Glutamatergic neuron (in vitro differentiated cells): Measurements from ENCODE around the gene ZNF296. TPM values are rescaled to one million over a fixed set of nuclear protein-coding genes. Genes with fewer than 3 reads are reported as not detected.

Experiments
- DNase-seq: peaks from one replicate; pipeline ENCODE4 v3.0.0; 2022
- H3K27ac Mint-ChIP-seq: one replicate; pipeline ENCODE4 v1.8.0; 2020; ENCODE audit warnings: mild to moderate bottlenecking, mixed read lengths, inconsistent platforms; ENCODE audit not compliant: unreplicated experiment
- H3K27me3 Mint-ChIP-seq: one replicate; pipeline ENCODE4 v1.8.0; 2020; ENCODE audit warnings: mild to moderate bottlenecking, moderate library complexity, mixed read lengths, inconsistent platforms; ENCODE audit not compliant: unreplicated experiment
- H3K36me3 Mint-ChIP-seq: one replicate; pipeline ENCODE4 v1.8.0; 2020; ENCODE audit warnings: mild to moderate bottlenecking, mixed read lengths, inconsistent platforms; ENCODE audit not compliant: unreplicated experiment
- H3K4me1 Mint-ChIP-seq: one replicate; pipeline ENCODE4 v1.8.0; 2020; ENCODE audit warnings: mild to moderate bottlenecking, low read depth, mixed read lengths, inconsistent platforms; ENCODE audit not compliant: unreplicated experiment
- H3K4me3 Mint-ChIP-seq: one replicate; pipeline ENCODE4 v1.8.0; 2020; ENCODE audit warnings: mild to moderate bottlenecking, mixed read lengths, inconsistent platforms; ENCODE audit not compliant: unreplicated experiment
- H3K9me3 Mint-ChIP-seq: one replicate; pipeline ENCODE4 v1.8.0; 2020; ENCODE audit warnings: mild to moderate bottlenecking, moderate library complexity, mixed read lengths, inconsistent platforms; ENCODE audit not compliant: unreplicated experiment
- total RNA-seq: library from RNA; stranded (reverse); fragmentation: NEBNext Ultra II Directional; extraction: Animal tissue kit (Norgen Biotek cat#: 25700); gene quantifications from one replicate; pipeline ENCODE4 v1.2.1, GENCODE V29; 2021; ENCODE audit not compliant: unreplicated experiment
- TF ChIP-seq, protein P1 (sequence below): fragments of 200-600 bp; sonication (generic); IDR thresholded peaks from one replicate; pipeline ENCODE4 v1.5.0; 2021; ENCODE audit not compliant: partially characterized antibody, unreplicated experiment

Gene ZNF296
- total RNA-seq, 1 donor from 2014 or later, result 6.3 TPM

DNA sequence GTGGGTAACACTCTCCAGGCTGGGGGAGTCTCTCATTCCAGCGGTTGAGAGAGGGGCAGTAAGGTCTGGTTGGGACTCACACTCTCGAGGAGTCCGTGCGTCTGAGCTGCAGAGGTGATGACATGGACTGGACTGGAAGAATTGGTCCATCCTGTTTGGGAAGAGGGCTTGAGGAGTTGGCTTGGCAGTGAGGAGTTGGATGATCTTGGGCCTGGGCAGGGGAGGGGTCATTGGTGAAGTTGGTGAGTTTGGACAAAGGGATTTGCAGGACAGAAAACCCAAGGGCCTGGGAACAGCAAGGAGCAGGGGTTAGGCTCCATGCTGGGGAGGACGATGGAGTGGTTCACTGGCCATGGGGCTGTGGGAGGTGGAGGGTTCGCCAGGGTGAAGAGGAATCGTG, 20.4 kb upstream of the ZNF296 start:
- no peak for DNase-seq
- H3K36me3 Mint-ChIP-seq, result no peaks in the 10 kb centered on the region
- peaks cover 60% of the 10 kb centered on the region for H3K4me1 Mint-ChIP-seq
- TF ChIP-seq, protein P1, sequence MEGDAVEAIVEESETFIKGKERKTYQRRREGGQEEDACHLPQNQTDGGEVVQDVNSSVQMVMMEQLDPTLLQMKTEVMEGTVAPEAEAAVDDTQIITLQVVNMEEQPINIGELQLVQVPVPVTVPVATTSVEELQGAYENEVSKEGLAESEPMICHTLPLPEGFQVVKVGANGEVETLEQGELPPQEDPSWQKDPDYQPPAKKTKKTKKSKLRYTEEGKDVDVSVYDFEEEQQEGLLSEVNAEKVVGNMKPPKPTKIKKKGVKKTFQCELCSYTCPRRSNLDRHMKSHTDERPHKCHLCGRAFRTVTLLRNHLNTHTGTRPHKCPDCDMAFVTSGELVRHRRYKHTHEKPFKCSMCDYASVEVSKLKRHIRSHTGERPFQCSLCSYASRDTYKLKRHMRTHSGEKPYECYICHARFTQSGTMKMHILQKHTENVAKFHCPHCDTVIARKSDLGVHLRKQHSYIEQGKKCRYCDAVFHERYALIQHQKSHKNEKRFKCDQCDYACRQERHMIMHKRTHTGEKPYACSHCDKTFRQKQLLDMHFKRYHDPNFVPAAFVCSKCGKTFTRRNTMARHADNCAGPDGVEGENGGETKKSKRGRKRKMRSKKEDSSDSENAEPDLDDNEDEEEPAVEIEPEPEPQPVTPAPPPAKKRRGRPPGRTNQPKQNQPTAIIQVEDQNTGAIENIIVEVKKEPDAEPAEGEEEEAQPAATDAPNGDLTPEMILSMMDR, result no peak
- peaks cover 19% of the 10 kb centered on the region for H3K27me3 Mint-ChIP-seq
- H3K9me3 Mint-ChIP-seq, result peaks cover 28% of the 10 kb centered on the region
- peak overlapping the region; percentile 70 for H3K4me3 Mint-ChIP-seq
- H3K27ac Mint-ChIP-seq, result peak overlapping the region; percentile 85

DNA sequence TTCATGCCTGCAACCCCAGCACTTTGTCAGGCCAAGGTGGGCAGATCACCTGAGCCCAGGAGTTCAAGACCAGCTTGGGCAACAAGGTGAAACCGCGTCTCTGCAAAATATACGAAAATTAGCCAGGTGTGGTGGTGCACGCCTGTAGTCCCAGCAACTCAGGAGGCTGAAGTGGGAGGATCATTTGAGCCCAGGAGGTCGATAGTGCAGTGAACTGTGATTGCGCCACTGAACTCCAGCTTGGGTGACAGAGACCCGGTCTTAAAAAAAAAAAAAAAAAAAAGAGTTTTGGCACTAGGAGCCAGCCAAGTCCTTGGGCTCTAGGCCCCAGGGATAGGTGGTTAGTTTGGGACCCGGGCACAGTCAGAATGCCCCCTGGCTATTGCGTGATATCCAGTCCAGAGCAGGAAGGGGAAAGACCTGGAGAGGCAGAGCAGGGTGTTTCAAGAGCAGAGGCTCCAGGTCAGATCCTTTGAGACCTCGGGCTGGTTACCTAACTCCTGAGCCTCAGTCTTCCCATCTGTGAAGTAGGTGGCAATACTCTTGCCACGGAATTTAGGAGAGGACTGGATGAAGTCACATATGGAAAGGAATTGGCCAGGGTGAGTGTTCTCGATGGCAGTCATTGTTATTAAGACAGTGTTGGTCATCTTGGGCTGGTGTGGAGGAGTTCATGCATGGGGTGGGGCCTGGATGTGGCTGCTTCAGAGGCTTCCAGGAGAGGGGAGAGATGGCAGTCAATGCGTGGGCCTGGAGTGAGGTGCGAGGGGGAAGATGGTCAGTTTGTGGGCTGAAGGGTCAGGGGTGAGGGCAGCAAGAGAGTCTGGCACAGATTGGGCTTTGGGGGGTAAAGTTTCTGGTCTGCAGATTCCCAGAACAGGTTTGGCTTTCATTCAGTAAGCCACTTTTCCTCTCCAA, 19.5 kb upstream of the ZNF296 start:
- no peaks in the 10 kb centered on the region for H3K36me3 Mint-ChIP-seq
- H3K27ac Mint-ChIP-seq, result peak overlapping the region; percentile 78
- peaks cover 58% of the 10 kb centered on the region for H3K4me1 Mint-ChIP-seq
- no peak for DNase-seq
- peak overlapping the region; percentile 70 for H3K4me3 Mint-ChIP-seq
- TF ChIP-seq, protein P1, result no peak
- H3K9me3 Mint-ChIP-seq, result peaks cover 26% of the 10 kb centered on the region
- peaks cover 17% of the 10 kb centered on the region for H3K27me3 Mint-ChIP-seq

DNA sequence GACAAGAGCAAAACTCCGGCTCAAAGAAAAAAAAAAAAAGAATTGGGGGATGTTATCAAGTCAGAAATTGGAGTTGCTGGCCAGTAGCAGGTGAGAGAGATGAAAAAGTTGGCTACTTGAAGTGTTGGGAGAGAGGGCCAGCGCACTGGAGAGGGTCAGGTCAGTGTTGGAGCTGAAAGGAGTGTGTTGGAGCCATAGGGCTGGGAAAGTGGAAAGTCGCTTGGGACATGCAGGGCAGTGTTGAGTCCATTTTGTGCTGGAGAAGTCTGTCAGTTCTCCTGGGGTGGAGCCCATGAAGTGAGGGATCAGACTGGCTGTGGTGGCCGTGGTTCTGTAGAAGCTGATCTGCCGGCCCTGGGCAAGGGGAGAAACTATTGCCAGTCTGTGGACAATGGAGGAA, 18.4 kb upstream of the ZNF296 start:
- Mint-ChIP-seq H3K9me3 (peaks cover 24% of the 10 kb centered on the region), H3K36me3 (no peaks in the 10 kb centered on the region), H3K27ac (peak overlapping the region; percentile 46), H3K27me3 (peaks cover 17% of the 10 kb centered on the region), H3K4me3 (peak overlapping the region; percentile 98), H3K4me1 (peaks cover 50% of the 10 kb centered on the region)
- TF ChIP-seq, protein P1, result no peak
- DNase-seq, result no peak

DNA sequence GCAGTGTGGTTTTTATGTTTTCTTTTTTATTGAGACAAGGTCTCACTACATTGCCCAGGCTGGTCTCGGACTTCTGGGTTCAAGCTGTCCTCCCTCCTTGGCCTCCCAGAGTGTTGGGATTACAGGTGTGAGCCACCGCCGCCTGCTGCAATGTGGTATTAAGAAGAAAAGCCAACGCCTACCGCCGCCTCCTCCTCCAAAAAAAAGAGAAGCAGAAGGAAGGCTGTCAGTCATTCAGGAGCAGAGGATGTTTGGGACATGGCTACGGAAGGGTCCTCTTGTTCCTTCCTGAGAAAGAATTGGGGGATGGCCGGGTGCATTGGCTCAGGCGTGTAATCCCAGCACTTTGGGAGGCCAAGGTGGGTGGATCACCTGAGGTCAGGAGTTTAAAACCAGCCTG, 17.9 kb upstream of the ZNF296 start:
- H3K4me3 Mint-ChIP-seq, result peak overlapping the region; percentile 98
- H3K27ac Mint-ChIP-seq, result peak overlapping the region; percentile 90
- H3K4me1 Mint-ChIP-seq, result peaks cover 46% of the 10 kb centered on the region
- TF ChIP-seq, protein P1, result no peak
- H3K36me3 Mint-ChIP-seq, result no peaks in the 10 kb centered on the region
- H3K27me3 Mint-ChIP-seq, result peaks cover 15% of the 10 kb centered on the region
- H3K9me3 Mint-ChIP-seq, result peaks cover 24% of the 10 kb centered on the region
- no peak for DNase-seq
